DOHH2 (cell line): ENCODE data around the gene ACIN1.

Experiments
- H3F3A ChIP-seq: fragments of 200-600 bp; sonication (generic), shearing (Covaris generic); 2 replicates; pipeline ENCODE4 v1.6.0; 2016; ENCODE audit warnings: antibody characterized with exemption, mild to moderate bottlenecking; ENCODE audit not compliant: control insufficient read depth, insufficient read depth
- H3K27ac ChIP-seq: fragments of 200-600 bp; sonication (generic); 2 replicates; pipeline ENCODE4 v1.5.1; 2014; ENCODE audit warnings: low read depth, mild to moderate bottlenecking, low read length, moderate library complexity
- H3K27me3 ChIP-seq: fragments of 200-600 bp; sonication (generic); 2 replicates; pipeline ENCODE4 v1.6.1; 2014; ENCODE audit warnings: mild to moderate bottlenecking, low read length, mixed read lengths; ENCODE audit not compliant: control insufficient read depth
- H3K36me3 ChIP-seq: fragments of 200-600 bp; sonication (generic); 2 replicates; pipeline ENCODE4 v1.6.1; 2014; ENCODE audit warnings: mild to moderate bottlenecking, low read length, moderate library complexity, mixed read lengths; ENCODE audit not compliant: control insufficient read depth
- H3K4me1 ChIP-seq: fragments of 200-600 bp; sonication (generic); 2 replicates; pipeline ENCODE4 v1.6.1; 2014; ENCODE audit warnings: mild to moderate bottlenecking, low read length, mixed read lengths; ENCODE audit not compliant: control insufficient read depth
- H3K4me2 ChIP-seq: fragments of 200-600 bp; sonication (generic); 2 replicates; pipeline ENCODE4 v1.6.0; 2014; ENCODE audit warnings: mild to moderate bottlenecking, low read length, moderate library complexity
- H3K4me3 ChIP-seq: fragments of 200-600 bp; sonication (generic); 2 replicates; pipeline ENCODE4 v1.5.1; 2014; ENCODE audit warnings: mild to moderate bottlenecking, low read length, mixed read lengths
- H3K79me2 ChIP-seq: fragments of 200-600 bp; sonication (generic); 2 replicates; pipeline ENCODE4 v1.6.1; 2014; ENCODE audit warnings: mild to moderate bottlenecking, low read length, mixed read lengths; ENCODE audit not compliant: control insufficient read depth
- H3K9me2 ChIP-seq: fragments of 200-600 bp; sonication (generic); replicated peaks from 2 replicates; pipeline ENCODE4 v1.6.1; 2014; ENCODE audit warnings: mild to moderate bottlenecking, low read length, mixed read lengths; ENCODE audit not compliant: control insufficient read depth
- H3K9me3 ChIP-seq: fragments of 200-600 bp; sonication (generic); 2 replicates; pipeline ENCODE4 v1.6.1; 2014; ENCODE audit warnings: antibody characterized with exemption, low read length, mixed read lengths; ENCODE audit not compliant: control insufficient read depth, insufficient read depth
- H4K20me1 ChIP-seq: fragments of 200-600 bp; sonication (generic); 2 replicates; pipeline ENCODE4 v1.6.0; 2014; ENCODE audit warnings: low read depth, mild to moderate bottlenecking, antibody characterized with exemption, low read length, moderate library complexity; ENCODE audit not compliant: control insufficient read depth, insufficient read depth
- EZH2phosphoT487 ChIP-seq: fragments of 200-600 bp; sonication (generic); IDR thresholded peaks from 2 replicates; pipeline ENCODE4 v1.6.1; 2017; ENCODE audit warnings: borderline replicate concordance, mild to moderate bottlenecking, antibody characterized with exemption, low read length, moderate library complexity, mixed read lengths
- TF ChIP-seq, protein P1 (sequence below): fragments of 200-600 bp; sonication (generic); IDR thresholded peaks from one replicate; pipeline ENCODE4 v1.5.1; 2014; ENCODE audit warnings: antibody characterized with exemption, mild to moderate bottlenecking, low read depth, low read length; ENCODE audit not compliant: poor library complexity, severe bottlenecking

The ACIN1 gene

DNA sequence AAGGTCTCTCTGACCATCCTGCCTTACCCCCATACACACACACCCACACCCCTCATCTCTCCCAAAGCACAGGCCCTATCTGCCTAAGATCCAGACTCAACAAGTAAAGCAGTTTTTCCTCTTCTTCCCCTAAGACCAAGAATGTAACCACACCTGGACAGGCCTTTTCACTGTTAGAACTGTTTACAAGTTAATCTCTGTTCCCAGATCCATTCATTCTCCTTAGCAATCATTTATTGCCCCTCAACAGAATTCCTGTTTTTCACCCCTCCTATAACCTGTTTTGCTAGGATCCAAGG, 11.8 kb upstream of the ACIN1 start:
- Histone ChIP-seq H3K27me3 (peaks cover 13% of the 10 kb centered on the region), H3K4me2 (no peak overlapping the region), H3K79me2 (no peaks in the 10 kb centered on the region), H3K36me3 (no peaks in the 10 kb centered on the region), H3K9me2 (no peaks in the 10 kb centered on the region), H3F3A (no peaks in the 10 kb centered on the region), H3K4me1 (peaks cover 12% of the 10 kb centered on the region), H4K20me1 (no peaks in the 10 kb centered on the region), H3K4me3 (no peak overlapping the region), H3K27ac (no peak overlapping the region), H3K9me3 (no peaks in the 10 kb centered on the region)
- TF ChIP-seq, protein P1, sequence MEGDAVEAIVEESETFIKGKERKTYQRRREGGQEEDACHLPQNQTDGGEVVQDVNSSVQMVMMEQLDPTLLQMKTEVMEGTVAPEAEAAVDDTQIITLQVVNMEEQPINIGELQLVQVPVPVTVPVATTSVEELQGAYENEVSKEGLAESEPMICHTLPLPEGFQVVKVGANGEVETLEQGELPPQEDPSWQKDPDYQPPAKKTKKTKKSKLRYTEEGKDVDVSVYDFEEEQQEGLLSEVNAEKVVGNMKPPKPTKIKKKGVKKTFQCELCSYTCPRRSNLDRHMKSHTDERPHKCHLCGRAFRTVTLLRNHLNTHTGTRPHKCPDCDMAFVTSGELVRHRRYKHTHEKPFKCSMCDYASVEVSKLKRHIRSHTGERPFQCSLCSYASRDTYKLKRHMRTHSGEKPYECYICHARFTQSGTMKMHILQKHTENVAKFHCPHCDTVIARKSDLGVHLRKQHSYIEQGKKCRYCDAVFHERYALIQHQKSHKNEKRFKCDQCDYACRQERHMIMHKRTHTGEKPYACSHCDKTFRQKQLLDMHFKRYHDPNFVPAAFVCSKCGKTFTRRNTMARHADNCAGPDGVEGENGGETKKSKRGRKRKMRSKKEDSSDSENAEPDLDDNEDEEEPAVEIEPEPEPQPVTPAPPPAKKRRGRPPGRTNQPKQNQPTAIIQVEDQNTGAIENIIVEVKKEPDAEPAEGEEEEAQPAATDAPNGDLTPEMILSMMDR, result no peak
- no peak for TF ChIP-seq EZH2phosphoT487

DNA sequence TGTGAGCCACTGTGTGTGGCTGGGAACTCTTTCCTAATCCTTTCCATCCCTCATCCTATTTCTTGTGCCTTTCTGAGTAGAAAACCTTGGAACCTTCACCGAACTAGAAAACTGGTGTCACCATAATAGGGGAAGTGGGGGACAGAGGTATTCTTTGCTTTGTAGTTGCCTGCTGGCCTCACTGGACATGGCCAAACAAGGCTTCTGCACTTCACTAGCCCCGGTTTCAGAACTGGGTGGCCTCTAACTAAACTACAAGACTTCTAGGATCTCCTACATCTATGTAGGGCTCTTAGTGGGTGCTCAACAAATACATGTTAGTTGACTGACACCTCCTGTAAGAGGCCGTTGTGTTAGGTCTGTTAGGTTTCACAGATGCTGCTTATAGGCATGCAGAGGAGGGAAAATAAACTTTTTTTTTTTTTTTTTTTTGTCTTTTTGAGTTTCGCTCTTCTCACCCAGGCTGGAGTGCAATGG, 10.4 kb upstream of the ACIN1 start:
- Histone ChIP-seq H4K20me1 (no peaks in the 10 kb centered on the region), H3K27me3 (peaks cover 4% of the 10 kb centered on the region), H3K9me2 (no peaks in the 10 kb centered on the region), H3K79me2 (no peaks in the 10 kb centered on the region), H3K4me2 (no peak overlapping the region), H3K4me1 (peaks cover 12% of the 10 kb centered on the region), H3K4me3 (no peak overlapping the region), H3K27ac (no peak overlapping the region), H3K9me3 (no peaks in the 10 kb centered on the region), H3F3A (no peaks in the 10 kb centered on the region), H3K36me3 (no peaks in the 10 kb centered on the region)
- TF ChIP-seq EZH2phosphoT487, result no peak
- TF ChIP-seq, protein P1, result no peak

DNA sequence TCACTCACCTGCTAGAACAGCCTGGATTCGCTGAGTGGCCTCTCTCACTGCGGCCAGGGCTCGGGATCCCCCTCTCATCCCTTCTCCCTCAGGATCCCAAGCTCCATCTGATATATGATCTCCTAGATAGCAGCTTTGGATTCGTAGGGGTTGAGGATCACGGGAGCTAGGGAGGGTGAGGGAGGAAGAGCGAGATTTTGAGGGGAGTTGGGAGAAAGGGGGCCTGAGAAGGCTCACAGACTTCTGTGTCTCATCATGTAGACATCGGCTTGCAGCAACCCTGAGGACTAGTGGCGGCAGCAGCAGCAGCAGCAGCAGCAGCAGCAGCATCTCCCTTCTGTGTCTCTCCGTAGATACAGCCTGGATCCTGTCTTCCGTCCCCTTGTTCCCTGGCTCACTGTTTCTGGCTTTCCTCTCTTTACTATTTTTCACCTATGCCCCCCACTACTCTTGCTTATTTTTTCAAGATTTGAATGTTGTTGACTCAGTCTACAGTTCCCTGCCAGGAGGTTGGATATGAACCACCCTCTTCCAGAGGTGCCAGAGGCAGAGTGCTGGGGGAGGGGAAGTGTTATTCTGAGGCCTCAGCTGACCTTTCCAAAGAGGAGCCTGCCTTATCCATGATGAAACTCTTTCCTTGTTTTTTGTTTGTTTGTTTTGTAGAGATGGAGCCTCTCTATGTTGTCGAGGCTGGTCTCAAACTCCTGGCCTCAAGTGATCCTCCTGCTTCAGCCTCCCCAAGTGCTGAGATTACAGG, 9.8 kb upstream of the ACIN1 start, which contains the start of gene CIROP:
Gene CIROP, minus strand, starts transcription at position 399 of the 757 bp plus-strand sequence. Its CDS starts 69 bp downstream, at position 330.
- Histone ChIP-seq H3F3A (no peaks in the 10 kb centered on the region), H3K9me2 (no peaks in the 10 kb centered on the region), H3K9me3 (no peaks in the 10 kb centered on the region), H3K27me3 (no peaks in the 10 kb centered on the region; the same call in 1 of the 2 replicates), H3K27ac (no peak within 1 kb of the TSS), H3K79me2 (no peaks in the 10 kb centered on the region), H3K4me3 (no peak within 1 kb of the TSS), H3K4me1 (peaks cover 12% of the 10 kb centered on the region), H4K20me1 (no peaks in the 10 kb centered on the region), H3K36me3 (no peaks in the 10 kb centered on the region), H3K4me2 (no peak within 1 kb of the TSS)
- TF ChIP-seq, protein P1, result no peak
- TF ChIP-seq EZH2phosphoT487, result no peak
